Measurements from ENCODE around the gene DNAH10. TPM values are rescaled to one million over a fixed set of nuclear protein-coding genes. Genes with fewer than 3 reads are reported as not detected.

Gene DNAH10
- total and polyA plus RNA-seq, 2 of the 4 experiments (the other 2 are of a cell fraction), result 0.18 to 0.22 TPM

DNA sequence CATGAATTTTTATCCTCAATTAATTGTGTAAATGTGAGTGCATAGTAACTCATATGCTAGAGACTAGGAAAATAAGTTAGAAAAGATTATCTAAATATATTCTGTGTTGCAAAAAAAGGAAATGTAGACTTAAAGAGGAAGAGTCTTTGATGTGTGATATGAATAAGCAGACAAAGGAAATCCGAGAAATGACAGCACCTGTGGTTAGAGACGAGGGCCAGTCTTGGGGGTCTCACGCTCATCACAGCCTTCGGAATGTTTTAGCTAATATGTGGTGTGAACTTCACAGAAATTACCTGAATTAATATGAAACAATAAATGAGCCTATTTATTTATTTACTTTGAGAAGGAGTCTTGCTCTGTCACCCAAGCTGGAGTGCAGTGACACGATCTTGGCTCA lies 38.3 kb upstream of the DNAH10 start:
- ATAC-seq (ENCODE audit: low read depth) (no peak), DNase-seq (no peak)
- Histone ChIP-seq H3K23ac (ENCODE audit: low read depth, low read length) (no peak overlapping the region), H3K14ac (replicated peaks; ENCODE audit: low read depth, low read length) (no peak overlapping the region), H2AK9ac (replicated peaks; ENCODE audit: low read depth, low read length, poor library complexity) (no peak overlapping the region), H3K79me1 (ENCODE audit: low read depth in 1 of 2, low read length in 2 of 2) (peaks cover 3 to 5% of the 10 kb centered on the region in 2 experiments; a peak in 3 of 4 replicates), H4K91ac (ENCODE audit: insufficient read depth, low read depth, low read length) (no peak overlapping the region), H3K4me1 (ENCODE audit: control insufficient read depth, insufficient read depth, low read length) (no peaks in the 10 kb centered on the region), H4K8ac (ENCODE audit: low read depth in 2 of 2, low read length in 2 of 2) (no peak overlapping the region), H2AK5ac (ENCODE audit: low read depth, low read length) (no peak overlapping the region), H3K4me3 (ENCODE audit: insufficient read depth, low read depth, low read length) (no peak overlapping the region), H2BK15ac (ENCODE audit: low read depth, low read length) (no peak overlapping the region), H4K5ac (ENCODE audit: low read depth, low read length) (no peak overlapping the region), H3K4ac (ENCODE audit: low read depth, low read length) (no peak overlapping the region), H2AFZ (replicated peaks; ENCODE audit: low read length, poor library complexity) (no peak overlapping the region), H2BK120ac (ENCODE audit: low read depth, low read length) (no peak overlapping the region), H3K56ac (ENCODE audit: extremely low read depth, insufficient read depth, low read length) (no peak overlapping the region), H3K36me3 (ENCODE audit: control insufficient read depth, insufficient read depth, low read length) (peaks cover 36% of the 10 kb centered on the region), H2BK5ac (ENCODE audit: low read depth, low read length, poor library complexity, severe bottlenecking) (no peak overlapping the region), H4K20me1 (ENCODE audit: insufficient read depth, low read length) (no peaks in the 10 kb centered on the region; the same call in 1 of the 2 replicates), H3K9me1 (ENCODE audit: insufficient read depth, low read length) (0 out of 2 replicates have a peak, but pooled peaks cover 4% of the 10 kb centered on the region), H3K27ac (ENCODE audit: insufficient read depth, low read length) (no peak overlapping the region), H2BK20ac (ENCODE audit: low read depth, low read length) (no peak overlapping the region), H3K4me2 (ENCODE audit: low read depth, low read length) (no peak overlapping the region), H3K18ac (ENCODE audit: low read depth, low read length) (no peak overlapping the region), H3K27me3 (ENCODE audit: control insufficient read depth, insufficient read depth, low read length) (no peaks in the 10 kb centered on the region), H3K9me3 (ENCODE audit: control insufficient read depth, insufficient read depth, low read length) (no peaks in the 10 kb centered on the region), H3K9ac (ENCODE audit: low read depth, low read length) (no peak overlapping the region)
- POLR2A ChIA-PET (ENCODE audit: unreplicated experiment), result no interaction called here
- WGBS, 2 experiments (ENCODE audit: extremely low coverage in 2 of 2, insufficient read length in 1 of 2), result no CpG with 5 or more reads among the region's 5 CpGs
- no TSS peak for BruUV-seq (replicated peaks)
- no peak for TF ChIP-seq USF2 (IDR thresholded peaks at IDR 0.05; ENCODE audit: low read depth, low read length)
- no peak for TF ChIP-seq MXI1 (IDR thresholded peaks at IDR 0.05; ENCODE audit: borderline replicate concordance, low read depth, low read length)
- TF ChIP-seq SMC3 (IDR thresholded peaks at IDR 0.05; ENCODE audit: low read depth, low read length), result no peak
- TF ChIP-seq RFX5 (IDR thresholded peaks at IDR 0.05; ENCODE audit: low read depth, low read length), result no peak
- TF ChIP-seq FOS (IDR thresholded peaks at IDR 0.05; ENCODE audit: low read depth, low read length), result no peak
- TF ChIP-seq RCOR1 (IDR thresholded peaks at IDR 0.05; ENCODE audit: insufficient replicate concordance, low read length), result no peak
- TF ChIP-seq, protein P1, sequence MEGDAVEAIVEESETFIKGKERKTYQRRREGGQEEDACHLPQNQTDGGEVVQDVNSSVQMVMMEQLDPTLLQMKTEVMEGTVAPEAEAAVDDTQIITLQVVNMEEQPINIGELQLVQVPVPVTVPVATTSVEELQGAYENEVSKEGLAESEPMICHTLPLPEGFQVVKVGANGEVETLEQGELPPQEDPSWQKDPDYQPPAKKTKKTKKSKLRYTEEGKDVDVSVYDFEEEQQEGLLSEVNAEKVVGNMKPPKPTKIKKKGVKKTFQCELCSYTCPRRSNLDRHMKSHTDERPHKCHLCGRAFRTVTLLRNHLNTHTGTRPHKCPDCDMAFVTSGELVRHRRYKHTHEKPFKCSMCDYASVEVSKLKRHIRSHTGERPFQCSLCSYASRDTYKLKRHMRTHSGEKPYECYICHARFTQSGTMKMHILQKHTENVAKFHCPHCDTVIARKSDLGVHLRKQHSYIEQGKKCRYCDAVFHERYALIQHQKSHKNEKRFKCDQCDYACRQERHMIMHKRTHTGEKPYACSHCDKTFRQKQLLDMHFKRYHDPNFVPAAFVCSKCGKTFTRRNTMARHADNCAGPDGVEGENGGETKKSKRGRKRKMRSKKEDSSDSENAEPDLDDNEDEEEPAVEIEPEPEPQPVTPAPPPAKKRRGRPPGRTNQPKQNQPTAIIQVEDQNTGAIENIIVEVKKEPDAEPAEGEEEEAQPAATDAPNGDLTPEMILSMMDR (conservative IDR thresholded peaks at IDR 0.05; ENCODE audit: low read depth, low read length), result no peak
- no peak for TF ChIP-seq CHD1 (IDR thresholded peaks at IDR 0.05; ENCODE audit: low read depth, low read length)
- no peak for TF ChIP-seq NFE2L2 (IDR thresholded peaks at IDR 0.05; ENCODE audit: low read depth, low read length)
- TF ChIP-seq BHLHE40 (IDR thresholded peaks at IDR 0.05; ENCODE audit: low read depth, low read length), result no peak
- no peak for TF ChIP-seq MAFK (IDR thresholded peaks at IDR 0.05; ENCODE audit: low read depth, low read length)
- TF ChIP-seq POLR2A (IDR thresholded peaks at IDR 0.05; ENCODE audit: low read depth, low read length), result no peak
- no peak for TF ChIP-seq RAD21 (IDR thresholded peaks at IDR 0.05; ENCODE audit: low read length)
- TF ChIP-seq ELK1 (IDR thresholded peaks at IDR 0.05; ENCODE audit: borderline replicate concordance, low read depth, low read length), result no peak
- in situ Hi-C loops (cut with MboI; ENCODE audit: low sequenced_read_pairs), result no loop called here
- intact Hi-C loops (cut with micrococcal nuclease), result no loop called here
- CTCF ChIA-PET, result no interaction called here
- dilution Hi-C loops (cut with HindIII; ENCODE audit: low sequenced_read_pairs, unreplicated experiment), result no loop called here
